HepG2 (cell line): ENCODE results near the gene SLC6A16.

Experiments
- ARNT ChIP-seq: fragments of 450-650 bp; IDR thresholded peaks from 2 replicates; pipeline ENCODE4 v1.6.1; 2017
- EZH2 ChIP-seq: conservative IDR thresholded peaks from 2 replicates; pipeline ENCODE4 v1.6.1; 2012; ENCODE audit warnings: mild to moderate bottlenecking, low read depth, low read length, moderate library complexity
- GATAD2A ChIP-seq: IDR thresholded peaks from 2 replicates; pipeline ENCODE4 v1.6.1; 2016
- JUND ChIP-seq: sonication (generic); formaldehyde crosslinking; IDR thresholded peaks from 2 replicates; pipeline ENCODE4 v1.8.0; 2022; ENCODE audit warnings: mild to moderate bottlenecking, missing genetic modification reagents
- NFIC ChIP-seq: IDR thresholded peaks from 2 replicates; pipeline ENCODE4 v1.6.1; 2012; ENCODE audit warnings: mild to moderate bottlenecking, low read length, inconsistent platforms
- ZNF761 ChIP-seq: sonication (generic); formaldehyde crosslinking; conservative IDR thresholded peaks from 2 replicates; pipeline ENCODE4 v1.4.0; 2020; ENCODE audit warnings: mild to moderate bottlenecking, missing genetic modification reagents
- TF ChIP-seq, protein P1 (sequence below): sonication (generic); formaldehyde crosslinking; IDR thresholded peaks from 2 replicates; pipeline ENCODE4 v1.5.0; 2020; ENCODE audit warnings: missing genetic modification reagents, mild to moderate bottlenecking, borderline replicate concordance

DNA sequence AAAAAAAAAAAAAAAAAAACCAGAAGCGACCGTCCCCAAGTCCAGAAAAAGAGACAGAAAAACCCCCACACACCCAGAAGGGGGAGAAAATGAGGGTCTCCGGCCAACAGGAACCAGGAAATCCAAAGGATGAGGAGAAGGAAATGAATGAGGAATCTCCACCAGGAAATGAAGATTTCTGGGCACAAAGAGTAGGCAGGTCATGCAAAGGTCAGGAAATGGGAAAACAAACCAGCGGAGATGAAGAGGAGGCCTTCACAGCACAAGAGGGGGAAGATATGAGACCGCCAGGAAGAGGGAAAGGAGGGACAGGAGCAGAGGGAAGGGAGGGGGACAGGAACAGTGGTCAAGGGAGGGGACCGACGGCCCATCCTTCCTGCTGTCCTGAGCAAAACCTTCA lies 31.4 kb upstream of the SLC6A16 start:
- TF ChIP-seq NFIC (no peak), EZH2 (no peak), ARNT (no peak), GATAD2A (CRISPR knock-in tag) (no peak), ZNF761 (no peak), JUND (CRISPR knock-in tag) (no peak)
- TF ChIP-seq, protein P1, sequence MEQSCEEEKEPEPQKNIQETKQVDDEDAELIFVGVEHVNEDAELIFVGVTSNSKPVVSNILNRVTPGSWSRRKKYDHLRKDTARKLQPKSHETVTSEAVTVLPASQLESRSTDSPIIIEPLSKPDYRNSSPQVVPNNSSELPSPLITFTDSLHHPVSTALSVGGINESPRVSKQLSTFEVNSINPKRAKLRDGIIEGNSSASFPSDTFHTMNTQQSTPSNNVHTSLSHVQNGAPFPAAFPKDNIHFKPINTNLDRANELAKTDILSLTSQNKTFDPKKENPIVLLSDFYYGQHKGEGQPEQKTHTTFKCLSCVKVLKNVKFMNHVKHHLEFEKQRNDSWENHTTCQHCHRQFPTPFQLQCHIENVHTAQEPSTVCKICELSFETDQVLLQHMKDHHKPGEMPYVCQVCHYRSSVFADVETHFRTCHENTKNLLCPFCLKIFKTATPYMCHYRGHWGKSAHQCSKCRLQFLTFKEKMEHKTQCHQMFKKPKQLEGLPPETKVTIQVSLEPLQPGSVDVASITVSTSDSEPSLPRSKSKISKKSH (CRISPR knock-in tag): no peak
